ENCODE data around the gene CCDC102B. TPM values are rescaled to one million over a fixed set of nuclear protein-coding genes. Genes with fewer than 3 reads are reported as not detected.
"Not testable (repeated sequence)": the region's sequence is repeated elsewhere in the genome, so short reads cannot be mapped to it uniquely, and the experiment has no call there.

Gene CCDC102B
- total RNA-seq, 1 donor from 2014 or later = 8.1 TPM

DNA sequence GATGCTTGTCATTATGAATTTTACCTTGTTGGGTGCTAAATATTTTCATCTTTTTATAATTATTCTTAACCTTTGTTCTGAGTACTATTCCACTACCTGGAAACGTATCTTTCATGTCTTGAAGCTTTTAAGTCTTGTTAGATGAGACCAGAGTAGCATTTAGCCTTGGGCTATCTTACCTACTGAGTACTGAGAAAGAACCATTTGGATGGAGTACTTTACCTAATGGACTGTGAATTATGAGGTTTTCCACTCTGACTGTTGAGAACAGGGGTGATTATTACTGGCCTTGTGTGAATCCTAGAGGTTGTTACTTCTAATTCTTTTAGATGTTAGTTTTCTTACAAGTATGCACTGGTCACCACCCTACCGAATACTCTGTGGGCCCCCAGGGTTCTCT, 63.5 kb downstream of the CCDC102B start:
- H3K36me3 Mint-ChIP-seq (ENCODE audit: unreplicated experiment) = no peaks in the 10 kb centered on the region
- no peaks in the 10 kb centered on the region for H3K27me3 Mint-ChIP-seq (ENCODE audit: unreplicated experiment)
- no peak for DNase-seq
- H3K4me3 Mint-ChIP-seq (ENCODE audit: unreplicated experiment) = no peak overlapping the region
- TF ChIP-seq, protein P1, sequence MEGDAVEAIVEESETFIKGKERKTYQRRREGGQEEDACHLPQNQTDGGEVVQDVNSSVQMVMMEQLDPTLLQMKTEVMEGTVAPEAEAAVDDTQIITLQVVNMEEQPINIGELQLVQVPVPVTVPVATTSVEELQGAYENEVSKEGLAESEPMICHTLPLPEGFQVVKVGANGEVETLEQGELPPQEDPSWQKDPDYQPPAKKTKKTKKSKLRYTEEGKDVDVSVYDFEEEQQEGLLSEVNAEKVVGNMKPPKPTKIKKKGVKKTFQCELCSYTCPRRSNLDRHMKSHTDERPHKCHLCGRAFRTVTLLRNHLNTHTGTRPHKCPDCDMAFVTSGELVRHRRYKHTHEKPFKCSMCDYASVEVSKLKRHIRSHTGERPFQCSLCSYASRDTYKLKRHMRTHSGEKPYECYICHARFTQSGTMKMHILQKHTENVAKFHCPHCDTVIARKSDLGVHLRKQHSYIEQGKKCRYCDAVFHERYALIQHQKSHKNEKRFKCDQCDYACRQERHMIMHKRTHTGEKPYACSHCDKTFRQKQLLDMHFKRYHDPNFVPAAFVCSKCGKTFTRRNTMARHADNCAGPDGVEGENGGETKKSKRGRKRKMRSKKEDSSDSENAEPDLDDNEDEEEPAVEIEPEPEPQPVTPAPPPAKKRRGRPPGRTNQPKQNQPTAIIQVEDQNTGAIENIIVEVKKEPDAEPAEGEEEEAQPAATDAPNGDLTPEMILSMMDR (IDR thresholded peaks at IDR 0.05; ENCODE audit: partially characterized antibody, unreplicated experiment) = no peak
- H3K9me3 Mint-ChIP-seq (ENCODE audit: unreplicated experiment) = no peaks in the 10 kb centered on the region
- peaks cover 18% of the 10 kb centered on the region for H3K4me1 Mint-ChIP-seq (ENCODE audit: low read depth, unreplicated experiment)
- H3K27ac Mint-ChIP-seq (ENCODE audit: unreplicated experiment) = no peak overlapping the region

- no peak for DNase-seq
- H3K27ac Mint-ChIP-seq (ENCODE audit: unreplicated experiment) = no peak overlapping the region
- no peaks in the 10 kb centered on the region for H3K9me3 Mint-ChIP-seq (ENCODE audit: unreplicated experiment)
- TF ChIP-seq, protein P1 (IDR thresholded peaks at IDR 0.05; ENCODE audit: partially characterized antibody, unreplicated experiment) = no peak
- no peak overlapping the region for H3K4me3 Mint-ChIP-seq (ENCODE audit: unreplicated experiment)
- H3K36me3 Mint-ChIP-seq (ENCODE audit: unreplicated experiment) = no peaks in the 10 kb centered on the region
- H3K4me1 Mint-ChIP-seq (ENCODE audit: low read depth, unreplicated experiment) = peaks cover 18% of the 10 kb centered on the region
- H3K27me3 Mint-ChIP-seq (ENCODE audit: unreplicated experiment) = peaks cover 2% of the 10 kb centered on the region
Observed at GRCh38 chr18:68865021-68865420, 67.1 kb downstream of the CCDC102B start.

- peaks cover 2% of the 10 kb centered on the region for H3K27me3 Mint-ChIP-seq (ENCODE audit: unreplicated experiment)
- H3K27ac Mint-ChIP-seq (ENCODE audit: unreplicated experiment) = no peak overlapping the region
- no peak overlapping the region for H3K4me3 Mint-ChIP-seq (ENCODE audit: unreplicated experiment)
- DNase-seq = no peak
- H3K9me3 Mint-ChIP-seq (ENCODE audit: unreplicated experiment) = no peaks in the 10 kb centered on the region
- TF ChIP-seq, protein P1 (IDR thresholded peaks at IDR 0.05; ENCODE audit: partially characterized antibody, unreplicated experiment) = no peak
- H3K36me3 Mint-ChIP-seq (ENCODE audit: unreplicated experiment) = no peaks in the 10 kb centered on the region
- H3K4me1 Mint-ChIP-seq (ENCODE audit: low read depth, unreplicated experiment) = peaks cover 18% of the 10 kb centered on the region
Observed at GRCh38 chr18:68865503-68865902, 67.6 kb downstream of the CCDC102B start.

DNA sequence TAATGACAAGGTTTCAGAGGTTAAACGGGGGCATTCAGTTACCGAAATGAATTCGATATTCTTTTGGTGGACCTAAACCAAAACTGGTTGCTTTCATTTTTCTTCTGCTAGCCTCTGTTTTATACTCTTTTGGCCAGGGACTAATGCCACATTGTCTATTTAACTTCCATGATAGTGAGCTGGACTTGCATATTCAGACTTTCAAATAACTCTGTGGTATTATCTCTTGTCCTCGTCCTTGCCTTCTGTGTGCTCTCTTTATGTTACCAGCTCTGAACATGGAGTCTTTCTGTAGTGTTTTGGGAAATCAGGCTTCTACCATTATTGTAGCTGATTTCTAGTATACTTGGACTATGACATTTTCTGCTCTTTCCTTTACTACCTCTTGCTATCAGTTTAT, 75.1 kb downstream of the CCDC102B start:
- Mint-ChIP-seq H3K27me3 (ENCODE audit: unreplicated experiment) (no peaks in the 10 kb centered on the region), H3K4me3 (ENCODE audit: unreplicated experiment) (no peak overlapping the region), H3K4me1 (ENCODE audit: low read depth, unreplicated experiment) (no peaks in the 10 kb centered on the region), H3K9me3 (ENCODE audit: unreplicated experiment) (no peaks in the 10 kb centered on the region), H3K36me3 (ENCODE audit: unreplicated experiment) (no peaks in the 10 kb centered on the region), H3K27ac (ENCODE audit: unreplicated experiment) (no peak overlapping the region)
- DNase-seq = no peak
- TF ChIP-seq, protein P1 (IDR thresholded peaks at IDR 0.05; ENCODE audit: partially characterized antibody, unreplicated experiment) = no peak

DNA sequence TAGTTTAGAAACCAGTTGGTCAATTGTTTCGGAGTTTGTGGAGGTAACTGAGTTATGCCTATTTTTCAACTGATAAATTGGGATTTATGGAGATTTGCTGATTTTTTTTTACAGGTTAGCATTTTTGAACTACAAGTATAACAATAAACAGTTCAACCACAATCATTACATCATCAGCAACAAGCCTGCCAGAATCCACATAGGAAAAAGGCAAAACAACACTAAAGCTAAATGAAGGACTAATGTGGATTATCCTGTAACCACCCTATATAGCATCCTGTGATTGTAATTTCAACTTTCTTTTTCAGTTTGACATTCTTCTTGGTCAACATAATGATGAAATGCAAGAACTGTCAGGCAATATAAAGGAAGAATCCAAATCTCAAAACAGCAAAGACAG, 76.5 kb downstream of the CCDC102B start:
- H3K4me1 Mint-ChIP-seq (ENCODE audit: low read depth, unreplicated experiment) = no peaks in the 10 kb centered on the region
- H3K36me3 Mint-ChIP-seq (ENCODE audit: unreplicated experiment) = peaks cover 6% of the 10 kb centered on the region

DNA sequence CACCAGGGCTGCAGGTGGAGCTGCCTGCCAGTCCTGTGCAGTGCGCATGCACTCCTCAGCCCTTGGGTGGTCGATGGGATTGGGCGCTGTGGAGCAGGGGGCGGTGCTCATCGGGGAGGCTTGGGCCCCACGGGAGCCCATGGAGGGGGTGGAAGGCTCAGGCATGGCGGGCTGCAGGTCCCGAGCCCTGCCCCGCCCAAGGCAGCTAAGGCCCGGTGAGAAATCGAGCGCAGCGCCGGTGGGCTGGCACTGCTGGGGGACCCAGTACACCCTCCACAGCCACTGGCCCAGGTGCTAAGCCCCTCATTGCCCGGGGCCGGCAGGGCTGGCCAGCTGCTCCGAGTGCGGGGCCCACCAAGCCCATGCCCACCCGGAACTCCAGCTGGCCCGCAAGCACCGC, 82.1 kb downstream of the CCDC102B start:
- not testable (repeated sequence) for DNase-seq; H3K36me3 Mint-ChIP-seq (ENCODE audit: unreplicated experiment); H3K4me1 Mint-ChIP-seq (ENCODE audit: low read depth, unreplicated experiment); H3K4me3 Mint-ChIP-seq (ENCODE audit: unreplicated experiment); H3K9me3 Mint-ChIP-seq (ENCODE audit: unreplicated experiment); H3K27me3 Mint-ChIP-seq (ENCODE audit: unreplicated experiment); H3K27ac Mint-ChIP-seq (ENCODE audit: unreplicated experiment)

More for the DNA sequence above, 76.5 kb downstream of the CCDC102B start:
- DNase-seq = no peak
- Mint-ChIP-seq H3K9me3 (ENCODE audit: unreplicated experiment) (peaks cover 1% of the 10 kb centered on the region), H3K27ac (ENCODE audit: unreplicated experiment) (no peak overlapping the region), H3K27me3 (ENCODE audit: unreplicated experiment) (no peaks in the 10 kb centered on the region), H3K4me3 (ENCODE audit: unreplicated experiment) (no peak overlapping the region)
- TF ChIP-seq, protein P1 (IDR thresholded peaks at IDR 0.05; ENCODE audit: partially characterized antibody, unreplicated experiment) = no peak
